ENCODE data around the gene TFF2.

DNA sequence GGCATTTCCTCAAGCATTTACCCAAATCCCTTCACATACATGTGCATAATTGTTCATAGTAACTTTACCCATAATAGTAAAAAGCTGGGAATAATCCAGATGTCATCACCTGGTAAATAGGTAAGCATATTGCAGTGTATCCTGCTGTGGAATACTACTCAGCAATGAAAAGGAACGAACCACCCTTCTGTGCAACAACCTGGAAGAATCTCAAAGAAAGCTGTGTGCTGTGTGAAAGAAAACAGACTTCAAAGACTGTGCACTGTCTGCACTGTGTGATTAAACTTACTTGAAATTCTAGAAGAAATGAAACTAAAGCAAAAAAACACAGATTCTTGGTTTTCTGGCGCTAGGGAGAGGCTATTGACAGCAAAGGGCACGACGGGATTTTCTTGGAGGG lies 13.5 kb downstream of the TFF2 start:
- TF ChIP-seq EGR1 (IDR thresholded peaks at IDR 0.05) (no peak), RAD21 (IDR thresholded peaks at IDR 0.05; ENCODE audit: low read depth) (no peak), YY1 (IDR thresholded peaks at IDR 0.05; ENCODE audit: low read depth) (no peak)

Measured in Ishikawa (cell line).